ENCODE measurements around the gene MOK.

The MOK gene

GRCh38 chr14:102180248-102180998 is 124.5 kb downstream of the MOK start:
- DNase-seq (ENCODE audit: low spot score): no peak

All from HuH-7 (cell line).